Motor neuron (in vitro differentiated cells): ENCODE measurements around the gene TTC17. TPM values are rescaled to one million over a fixed set of nuclear protein-coding genes. Genes with fewer than 3 reads are reported as not detected.
"Not testable (repeated sequence)": the region's sequence is repeated elsewhere in the genome, so short reads cannot be mapped to it uniquely, and the experiment has no call there.

Experiments used
- ATAC-seq, 8 experiments: fragments of 200-7000 bp; cut with Tn5 transposase; replicated peaks in 6 of 8; 2 replicates each; pipeline ENCODE4 v1.8.0; 2021; ENCODE audit warnings: mild to moderate bottlenecking in 8 of 8, moderate library complexity in 8 of 8
- H3K27ac ChIP-seq, 2 donors: fragments of 250-450 bp; sonication (Bioruptor Pico); 2 replicates each; pipeline ENCODE4 v1.9.0; 2021; ENCODE audit warnings: antibody characterized with exemption in 2 of 2, mild to moderate bottlenecking in 2 of 2, moderate library complexity in 1 of 2
- H3K4me1 ChIP-seq, 2 donors: fragments of 250-450 bp; sonication (Bioruptor Pico); replicated peaks in 1 of 2; 2 replicates each; pipeline ENCODE4 v1.6.1; 2021; ENCODE audit warnings: antibody characterized with exemption in 2 of 2, mild to moderate bottlenecking in 2 of 2, moderate library complexity in 1 of 2
- H3K4me3 ChIP-seq, 5 donors: fragments of 250-450 bp; sonication (Bioruptor Pico); 2 replicates each; pipeline ENCODE4 v1.9.0; 2021; ENCODE audit warnings: antibody characterized with exemption in 5 of 5, mild to moderate bottlenecking in 5 of 5, moderate library complexity in 4 of 5
- WGBS, 10 experiments: fragments of 450-650 bp; shearing (Covaris generic); methylation state at CpG; one replicate each; pipeline ENCODE4 v1.0.0; 2022; 5-methylcytosine and 5-hydroxymethylcytosine counted together
- in situ Hi-C, 9 experiments: fragments of 400-800 bp; cut with MboI; loops; one replicate each; pipeline ENCODE4 v1.15.0; 2021; ENCODE audit warnings: low sequenced_read_pairs in 9 of 9, low pct_unique_long_range_greater_than_20kb in 2 of 9; ENCODE audit not compliant: unreplicated experiment in 9 of 9
- total RNA-seq, 8 experiments: library from RNA; unstranded; fragments of 300-600 nt; gene quantifications; 2 replicates each; pipeline versions ENCODE4 v1.2.3 to v1.2.4, GENCODE V29; 2022

TTC17 gene
- total RNA-seq, 8 experiments from 2014 or later, result 56.4 to 165 (median 110) TPM

DNA sequence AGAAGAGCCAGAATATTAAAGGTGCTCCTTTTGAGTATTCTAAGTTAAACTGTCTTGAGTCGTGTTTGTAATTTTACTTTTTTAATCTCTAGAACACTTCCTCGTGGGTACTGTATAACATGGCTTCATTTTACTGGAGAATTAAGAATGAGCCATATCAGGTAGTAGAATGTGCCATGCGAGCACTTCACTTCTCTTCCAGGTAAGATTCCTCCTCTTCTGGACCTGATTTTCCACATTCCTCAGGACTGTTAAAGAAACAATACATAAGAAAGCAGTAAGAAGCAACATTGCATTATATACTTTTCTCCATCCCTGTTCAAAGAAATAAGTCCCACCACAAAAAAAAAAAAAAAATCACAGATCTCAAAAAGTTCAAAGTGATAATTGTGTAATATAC is 37.9 kb downstream of the TTC17 start:
- 90 to 100% (median 94%) methylated on average over 1 to 3 of the region's 3 CpGs; no CpG with 5 or more reads in 1 of the 10 experiments for WGBS, 10 experiments
- in situ Hi-C loops, result no loop called here

DNA sequence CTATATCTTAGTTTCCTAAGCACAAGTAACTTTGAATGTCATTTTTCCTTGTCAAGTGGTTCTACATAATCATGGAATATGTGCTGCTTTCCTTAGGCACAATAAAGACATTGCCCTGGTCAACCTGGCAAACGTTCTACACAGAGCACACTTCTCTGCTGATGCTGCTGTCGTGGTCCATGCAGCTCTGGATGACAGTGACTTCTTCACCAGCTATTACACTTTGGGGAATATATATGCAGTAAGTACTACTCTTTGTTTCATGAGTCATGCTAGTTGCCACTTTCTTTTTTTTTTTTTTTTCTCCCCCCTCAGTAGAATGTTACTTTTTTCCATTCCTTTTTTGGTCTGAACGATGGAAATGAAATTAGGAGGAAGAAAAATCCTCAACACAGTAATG is 38.5 kb downstream of the TTC17 start:
- 80 to 100% (median 90%) methylated on average over 2 to 3 of the region's 3 CpGs; no CpG with 5 or more reads in 1 of the 10 experiments for WGBS, 10 experiments
- H3K4me3 ChIP-seq, result no peak overlapping the region
- no peak overlapping the region for H3K27ac ChIP-seq
- in situ Hi-C loops, result no loop called here
- no peaks in the 10 kb centered on the region for H3K4me1 ChIP-seq
- no peak for ATAC-seq

More for the DNA sequence above, 37.9 kb downstream of the TTC17 start:
- H3K27ac ChIP-seq, result no peak overlapping the region
- no peaks in the 10 kb centered on the region for H3K4me1 ChIP-seq
- ATAC-seq, result no peak
- H3K4me3 ChIP-seq, result no peak overlapping the region

DNA sequence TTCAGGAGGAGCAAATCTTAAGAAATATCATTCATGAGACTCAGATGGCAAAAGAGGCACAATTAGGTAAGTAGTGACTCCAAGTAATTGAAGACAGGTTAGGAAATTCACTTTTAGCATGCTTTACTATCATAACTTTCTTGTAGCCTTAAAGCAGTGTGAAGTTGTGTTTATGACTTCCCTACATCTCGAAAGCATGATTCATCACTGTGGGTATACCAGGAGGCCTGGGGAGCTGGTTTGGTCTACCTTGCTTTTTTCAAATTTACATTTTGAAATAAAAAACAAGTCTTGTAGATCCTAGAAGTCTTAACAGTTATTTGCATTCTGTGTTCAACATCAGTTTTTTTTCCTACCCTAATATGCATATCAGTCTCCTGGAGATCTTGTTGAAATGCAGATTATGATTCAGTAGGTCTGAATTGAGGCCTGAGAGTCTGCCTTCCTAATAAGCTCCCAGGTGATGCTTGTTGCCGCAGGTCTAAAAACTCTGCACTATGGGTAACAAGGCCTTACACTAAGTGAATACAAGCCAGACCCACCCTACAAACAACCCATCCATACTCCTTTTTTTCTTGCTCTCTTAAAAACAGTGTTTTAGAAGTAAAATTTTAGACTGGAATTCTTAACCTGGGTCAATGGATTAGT is 41.4 kb downstream of the TTC17 start:
- H3K4me3 ChIP-seq, result no peak overlapping the region
- ATAC-seq, result peak in 2 of 8 experiments; percentile 43 to 56

DNA sequence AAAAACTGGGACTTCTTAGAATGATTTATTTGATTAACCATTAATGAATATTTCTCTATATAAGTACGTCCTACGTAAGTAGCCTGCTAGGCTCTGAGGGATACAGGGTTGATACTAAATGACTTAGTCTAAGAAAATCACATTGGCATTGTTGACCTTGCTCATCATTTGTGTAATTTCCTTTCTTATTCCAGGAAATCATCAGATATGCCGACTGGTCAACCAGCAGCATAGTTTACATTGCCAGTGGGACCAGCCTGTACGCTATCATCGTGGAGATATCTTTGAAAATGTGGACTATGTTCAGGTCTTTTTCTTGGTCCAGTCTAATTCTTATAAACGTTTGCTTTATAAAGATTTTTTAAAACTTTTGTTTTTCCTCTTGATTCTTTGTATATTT is 42.5 kb downstream of the TTC17 start:
- no peak for ATAC-seq
- Histone ChIP-seq H3K27ac (no peak overlapping the region), H3K4me3 (no peak overlapping the region), H3K4me1 (no peaks in the 10 kb centered on the region)
- in situ Hi-C loops, result no loop called here
- WGBS, 10 experiments, result 85 to 100% (median 86%) methylated on average over 1 to 6 of the region's 6 CpGs; no CpG with 5 or more reads in 1 of the 10 experiments

More for the DNA sequence above, 41.4 kb downstream of the TTC17 start:
- Histone ChIP-seq H3K4me1 (no peaks in the 10 kb centered on the region), H3K27ac (no peak overlapping the region)
- WGBS, 10 experiments, result 38 to 100% (median 76%) methylated on average over 1 to 2 of the region's 2 CpGs
- in situ Hi-C loops, result no loop called here

DNA sequence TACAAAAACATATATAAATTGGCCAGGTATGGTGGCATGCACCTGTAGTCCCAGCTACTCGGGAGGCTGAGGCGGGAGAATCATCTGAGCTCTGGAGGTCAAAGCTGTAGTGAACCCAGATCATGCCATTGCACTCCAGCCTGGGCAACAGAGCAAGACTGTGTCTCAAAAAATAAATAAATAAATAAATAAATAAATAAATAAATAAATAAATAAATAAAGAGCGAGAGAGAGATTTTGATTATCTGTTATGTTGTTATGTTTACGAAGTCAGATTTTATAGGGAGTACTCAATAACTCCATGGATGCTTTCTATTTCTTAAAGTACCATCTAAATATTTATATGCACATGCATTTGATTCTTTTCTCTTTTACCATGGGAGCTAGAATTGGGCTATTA is 43.1 kb downstream of the TTC17 start:
- in situ Hi-C loops, ATAC-seq, H3K4me3 ChIP-seq, H3K4me1 ChIP-seq, H3K27ac ChIP-seq: not testable (repeated sequence)
- WGBS, 10 experiments, result 92 to 100% (median 97%) methylated on average over 1 to 4 of the region's 4 CpGs; no CpG with 5 or more reads in 1 of the 10 experiments

DNA sequence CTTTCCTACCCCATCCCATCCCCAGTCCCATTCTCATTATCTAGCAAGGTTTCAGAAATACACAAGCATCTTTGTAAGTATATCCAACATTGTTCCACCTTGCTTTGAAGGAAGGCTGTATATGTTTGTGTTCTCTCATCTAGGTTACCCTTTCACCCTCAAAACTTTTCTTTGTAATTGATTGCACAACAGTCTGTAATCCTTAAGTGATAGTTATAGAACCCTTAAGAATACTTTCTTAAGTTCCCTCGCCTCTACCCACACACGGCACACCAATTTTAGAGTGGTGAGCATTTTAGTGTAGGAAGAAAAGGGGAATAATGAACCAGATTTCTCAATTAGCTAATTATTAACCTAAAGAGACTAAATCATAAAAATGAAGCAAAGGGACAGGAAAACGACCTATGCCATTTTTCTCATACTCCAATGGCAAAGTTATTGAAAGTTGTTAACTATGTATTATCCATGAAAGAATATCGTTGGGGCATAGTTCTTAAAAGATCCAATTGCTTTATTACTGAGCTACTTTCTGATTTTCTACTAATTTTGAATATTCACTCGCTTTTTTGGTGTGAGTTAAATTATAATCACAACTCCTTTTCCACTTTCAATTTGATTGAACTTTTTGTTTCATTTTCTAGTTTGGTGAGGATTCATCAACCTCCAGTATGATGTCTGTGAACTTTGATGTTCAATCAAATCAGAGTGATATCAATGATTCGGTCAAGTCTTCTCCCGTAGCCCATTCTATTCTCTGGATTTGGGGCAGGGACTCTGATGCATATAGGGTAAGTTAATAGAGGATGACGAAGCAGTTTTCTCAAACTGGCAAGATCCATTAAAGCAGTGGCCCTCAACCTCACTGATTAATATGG is 44.9 kb downstream of the TTC17 start:
- H3K4me1 ChIP-seq, result no peaks in the 10 kb centered on the region
- no peak for ATAC-seq
- no peak overlapping the region for H3K27ac ChIP-seq
- in situ Hi-C loops, result no loop called here
- 80 to 100% (median 95%) methylated on average over 5 to 8 of the region's 8 CpGs for WGBS, 10 experiments
- no peak overlapping the region for H3K4me3 ChIP-seq

DNA sequence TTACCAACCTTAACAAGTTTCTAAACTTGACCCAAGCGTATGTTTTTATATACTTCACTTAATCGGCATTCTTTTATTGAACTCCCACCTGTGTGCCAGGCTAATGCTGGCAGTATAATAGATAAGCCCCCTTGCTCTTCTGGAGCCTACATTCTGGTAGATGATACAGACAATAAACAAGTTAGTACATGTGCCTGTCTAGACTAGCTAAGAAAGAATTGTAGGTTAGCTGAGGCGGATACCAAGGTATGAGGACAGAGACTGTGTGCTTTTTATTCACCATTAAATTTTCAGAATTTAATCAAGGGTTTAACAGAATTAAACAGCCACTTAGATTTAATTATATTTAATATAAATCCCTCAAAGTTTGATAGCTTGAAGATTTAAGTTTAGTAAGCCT is 45.7 kb downstream of the TTC17 start:
- WGBS, 10 experiments, result 94 to 100% (median 100%) methylated on average over 1 to 3 of the region's 3 CpGs; no CpG with 5 or more reads in 1 of the 10 experiments
- H3K4me3 ChIP-seq, result no peak overlapping the region
- H3K27ac ChIP-seq, result no peak overlapping the region
- ATAC-seq, result no peak
- in situ Hi-C loops, result no loop called here
- H3K4me1 ChIP-seq, result no peaks in the 10 kb centered on the region

DNA sequence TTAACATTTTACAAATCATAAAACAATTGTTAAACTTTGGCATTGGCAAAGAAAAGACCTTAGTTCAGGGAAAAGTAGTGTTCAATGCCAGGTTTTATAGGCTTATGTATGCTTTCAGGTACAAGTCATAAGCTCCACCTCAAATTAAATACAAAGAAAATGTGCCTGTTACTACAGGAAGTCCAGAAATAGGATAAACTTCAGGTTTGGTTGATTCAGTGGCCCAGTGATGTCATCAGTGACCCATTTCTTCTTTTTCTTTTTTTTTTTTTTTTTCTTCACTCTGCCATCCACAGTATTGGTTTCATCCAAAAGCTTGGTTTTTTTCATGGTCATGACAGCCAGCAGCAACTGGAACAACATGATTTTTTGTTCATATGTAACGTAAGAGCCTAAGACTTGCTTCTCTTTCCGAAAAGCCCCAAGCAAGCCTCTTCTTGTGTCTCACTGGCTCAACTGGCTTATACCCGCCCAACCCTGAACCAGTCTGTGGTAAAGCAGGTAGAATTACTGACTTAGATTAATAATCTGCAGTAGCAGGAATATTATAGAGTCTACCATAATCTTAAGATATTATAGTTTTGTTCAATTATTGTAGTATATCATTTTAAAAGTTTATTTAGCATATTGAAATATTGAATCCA is 46.2 kb downstream of the TTC17 start:
- 70 to 100% (median 100%) methylated on average over 1 to 3 of the region's 3 CpGs; no CpG with 5 or more reads in 1 of the 10 experiments for WGBS, 10 experiments
- in situ Hi-C loops, result no loop called here
- Histone ChIP-seq H3K4me1 (no peaks in the 10 kb centered on the region), H3K4me3 (no peak overlapping the region), H3K27ac (no peak overlapping the region)
- no peak for ATAC-seq

DNA sequence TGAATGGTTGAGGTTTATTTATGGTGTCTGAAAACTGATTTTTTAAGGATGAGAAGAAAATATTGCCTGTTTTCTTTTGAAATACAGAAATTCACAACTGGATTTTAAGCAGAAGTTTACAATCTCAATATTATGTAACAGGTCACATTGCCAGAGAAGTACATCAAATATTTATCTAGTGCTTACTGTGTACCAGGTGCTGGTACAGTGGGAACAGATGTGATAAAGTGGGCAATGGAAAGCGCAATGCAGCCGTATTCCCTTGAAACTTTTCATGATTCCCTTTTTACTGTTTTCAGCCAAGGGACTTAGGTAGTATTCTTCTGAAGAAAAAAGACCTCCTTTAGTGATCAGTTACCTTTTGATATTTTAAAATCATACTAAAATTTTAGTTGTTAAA is 49.6 kb downstream of the TTC17 start:
- Histone ChIP-seq H3K4me3 (no peak overlapping the region), H3K4me1 (no peaks in the 10 kb centered on the region), H3K27ac (no peak overlapping the region)
- ATAC-seq, result no peak
- in situ Hi-C loops, result no loop called here
- WGBS, 10 experiments, result 92 to 100% (median 100%) methylated on average over 2 of the region's 2 CpGs; no CpG with 5 or more reads in 3 of the 10 experiments

DNA sequence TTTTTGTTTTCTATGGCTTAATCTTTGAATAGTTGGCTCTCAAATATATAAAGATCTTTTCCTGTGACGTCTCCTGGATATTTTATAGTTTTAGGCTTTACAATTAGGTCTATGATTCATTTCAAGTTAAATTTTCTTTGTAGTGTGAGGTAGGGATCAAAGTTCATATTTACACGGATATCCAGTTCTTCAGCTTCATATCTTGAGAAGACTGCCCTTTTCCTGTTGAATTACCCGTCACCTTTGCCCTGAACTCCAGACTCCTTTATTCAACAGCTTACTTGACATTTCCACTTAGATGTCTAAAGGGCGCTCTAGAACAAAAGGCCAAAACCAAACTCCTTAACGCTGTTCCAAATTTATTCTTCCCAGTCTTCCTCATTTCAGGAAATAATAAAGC is 51.7 kb downstream of the TTC17 start:
- Histone ChIP-seq H3K27ac (no peak overlapping the region), H3K4me1 (no peaks in the 10 kb centered on the region), H3K4me3 (no peak overlapping the region)
- in situ Hi-C loops, result no loop called here
- 59 to 100% (median 85%) methylated on average over 1 to 5 of the region's 5 CpGs for WGBS, 10 experiments
- no peak for ATAC-seq

DNA sequence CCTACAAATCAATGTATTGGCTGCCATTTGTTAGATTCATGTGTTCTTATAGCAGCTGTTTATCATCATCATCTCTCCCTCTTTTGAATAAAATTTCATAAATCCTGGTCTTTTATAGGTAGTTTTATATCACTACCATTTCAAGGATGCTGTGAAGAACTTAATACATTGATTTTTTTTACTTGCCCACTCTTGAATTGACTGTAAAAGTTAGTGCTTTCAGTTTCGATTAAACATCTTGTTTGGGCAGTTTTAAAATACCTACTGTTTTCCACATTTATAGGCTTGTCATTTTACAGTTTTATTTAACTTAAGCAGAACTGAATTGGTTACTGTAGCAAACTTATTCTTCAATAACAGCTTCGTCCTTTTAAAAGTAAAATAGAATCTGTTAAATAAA is 59.5 kb downstream of the TTC17 start:
- Histone ChIP-seq H3K4me3 (no peak overlapping the region), H3K27ac (no peak overlapping the region), H3K4me1 (no peaks in the 10 kb centered on the region)
- 90 to 100% (median 100%) methylated on average over 1 to 2 of the region's 2 CpGs for WGBS, 10 experiments
- in situ Hi-C loops, result no loop called here
- no peak for ATAC-seq

DNA sequence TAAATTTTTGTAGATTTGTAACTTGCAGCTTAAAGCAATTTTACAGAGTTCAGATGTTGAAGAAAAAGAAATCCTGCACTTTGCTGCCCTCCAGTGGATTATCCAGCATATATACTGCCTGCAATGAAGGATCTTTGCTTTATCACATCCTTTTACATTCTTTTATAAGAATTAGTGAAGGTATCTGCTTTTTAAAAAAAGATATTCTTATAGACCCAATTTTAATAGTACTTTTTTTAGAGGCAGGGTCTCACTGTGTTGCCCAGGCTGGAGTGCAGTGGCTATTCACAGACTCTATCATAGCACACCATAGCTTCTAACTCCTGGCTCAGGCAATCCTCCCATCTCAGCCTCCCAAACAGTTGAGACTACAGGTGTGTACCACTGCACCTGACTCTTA is 60.7 kb downstream of the TTC17 start:
- ATAC-seq, result peak in 4 of 8 experiments; percentile 35 to 71 (median 70)
- Histone ChIP-seq H3K27ac (no peak overlapping the region), H3K4me1 (no peaks in the 10 kb centered on the region), H3K4me3 (no peak overlapping the region)
- in situ Hi-C loops, result no loop called here

DNA sequence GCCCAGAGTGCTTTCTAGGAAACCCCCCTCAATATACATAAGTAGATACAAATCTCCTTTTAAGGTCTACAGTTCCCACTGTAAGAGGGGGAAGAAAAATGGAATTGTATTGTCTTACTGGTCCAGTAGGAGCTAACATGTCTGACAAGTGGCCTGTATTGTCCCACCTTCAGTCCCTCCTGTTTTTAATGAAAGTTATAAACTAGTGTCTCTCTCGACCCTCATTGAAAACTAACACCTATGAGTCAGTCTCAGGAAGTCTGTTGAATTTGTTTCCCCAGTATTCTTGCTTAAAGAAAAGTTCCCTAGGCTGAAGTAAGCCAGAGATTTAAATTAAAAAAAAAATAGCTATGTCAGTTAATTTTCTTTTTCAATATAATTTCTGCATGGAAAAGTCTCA is 69.3 kb downstream of the TTC17 start:
- H3K4me1 ChIP-seq, result no peaks in the 10 kb centered on the region
- WGBS, 10 experiments, result 44 to 100% (median 83%) methylated on average over 1 of the region's 1 CpG; no CpG with 5 or more reads in 3 of the 10 experiments
- ATAC-seq, result no peak
- in situ Hi-C loops, result no loop called here
- no peak overlapping the region for H3K4me3 ChIP-seq
- H3K27ac ChIP-seq, result no peak overlapping the region
